GM19025 (cell line): Measurements from ENCODE around the gene HLA-DRA.

ENCODE experiments used
- ATAC-seq: cut with Tn5 transposase; IDR thresholded peaks from one replicate; pipeline ENCODE4 v1.9.1; 2021; ENCODE audit warnings: mild to moderate bottlenecking, low read depth, moderate library complexity; ENCODE audit not compliant: unreplicated experiment

The HLA-DRA gene

GRCh38 chr6:32439602-32440214 lies at the start of gene HLA-DRA:
Gene HLA-DRA (plus strand): TSS chr6:32439887. CDS start chr6:32439951, 64 bp downstream.
- ATAC-seq, result peak; percentile 51

DNA sequence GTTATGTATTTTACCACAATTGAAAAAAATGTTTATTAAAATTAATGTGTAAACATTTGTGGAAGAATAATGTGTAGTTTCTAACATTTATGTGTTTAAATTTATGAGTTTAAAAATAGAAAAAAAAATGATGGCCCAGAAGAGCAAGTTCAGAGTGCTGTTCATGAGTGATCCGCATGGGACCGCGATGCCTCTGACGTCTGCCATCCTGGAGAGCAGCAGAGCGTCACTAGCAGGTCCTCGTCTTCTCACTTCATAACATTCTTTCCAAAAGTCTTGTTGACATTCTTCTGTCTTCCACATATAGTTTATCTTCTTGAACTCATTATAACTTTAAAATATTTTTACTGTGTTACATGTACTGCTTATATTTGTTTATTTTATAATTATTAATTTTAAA lies 48.2 kb upstream of the HLA-DRA start:
- ATAC-seq, result no peak

- no peak for ATAC-seq
These were observed 45.8 kb upstream of the HLA-DRA start for GRCh38 chr6:32393665-32394420.

DNA sequence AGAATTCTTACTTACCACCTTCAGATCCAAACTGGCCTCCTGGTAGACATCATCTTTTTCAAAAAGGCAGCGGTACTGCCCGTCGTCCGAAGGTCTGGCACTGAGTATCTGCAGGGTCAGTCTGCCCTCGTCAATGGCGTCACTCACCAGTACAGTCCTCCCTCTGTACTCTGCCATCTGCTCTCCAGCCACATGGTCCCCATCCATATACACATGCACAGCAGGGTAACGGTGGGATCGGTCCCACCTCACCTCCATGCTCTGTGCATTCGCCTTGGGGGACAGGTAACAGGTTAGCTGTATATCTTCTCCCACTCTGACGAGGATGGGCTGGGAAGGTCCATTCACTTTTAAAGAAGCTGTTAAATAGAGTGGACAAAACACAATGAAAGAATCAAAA lies 43.7 kb upstream of the HLA-DRA start:
- no peak for ATAC-seq

- ATAC-seq, result peak; percentile 89
These were observed 42.3 kb upstream of the HLA-DRA start for GRCh38 chr6:32397252-32397920.

DNA sequence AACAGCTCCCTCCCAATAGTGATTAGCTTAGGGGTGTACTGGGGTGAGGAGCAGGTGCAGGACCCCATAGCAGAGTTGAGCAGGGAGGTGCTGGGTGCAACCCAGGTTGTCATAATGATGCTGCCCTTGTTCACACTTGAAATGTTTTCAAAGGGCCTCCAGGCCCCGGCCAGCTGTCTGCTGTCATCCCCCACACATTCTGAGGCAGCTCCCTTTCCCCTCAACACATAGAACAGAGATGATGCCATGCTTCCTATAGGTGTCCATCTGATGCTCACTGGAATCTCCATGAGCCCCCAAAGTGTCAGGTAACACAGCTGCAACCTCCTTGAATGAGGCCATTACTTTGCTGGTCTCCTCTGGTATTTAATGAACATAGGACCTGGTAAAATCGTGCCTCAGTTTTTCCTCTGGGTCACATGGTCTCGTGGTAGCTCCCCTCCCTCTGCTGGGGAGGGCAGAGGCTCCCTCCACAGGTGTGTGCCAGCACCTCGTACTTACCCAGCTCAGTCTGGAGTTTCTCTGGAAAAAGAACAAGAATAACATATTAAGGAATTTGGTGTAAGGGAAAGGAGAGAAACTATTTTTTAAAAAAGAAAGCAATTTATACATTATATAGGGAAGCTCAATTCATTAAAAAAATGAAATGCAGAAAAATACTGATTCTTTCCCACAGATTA lies 38.3 kb upstream of the HLA-DRA start:
- ATAC-seq, result no peak

DNA sequence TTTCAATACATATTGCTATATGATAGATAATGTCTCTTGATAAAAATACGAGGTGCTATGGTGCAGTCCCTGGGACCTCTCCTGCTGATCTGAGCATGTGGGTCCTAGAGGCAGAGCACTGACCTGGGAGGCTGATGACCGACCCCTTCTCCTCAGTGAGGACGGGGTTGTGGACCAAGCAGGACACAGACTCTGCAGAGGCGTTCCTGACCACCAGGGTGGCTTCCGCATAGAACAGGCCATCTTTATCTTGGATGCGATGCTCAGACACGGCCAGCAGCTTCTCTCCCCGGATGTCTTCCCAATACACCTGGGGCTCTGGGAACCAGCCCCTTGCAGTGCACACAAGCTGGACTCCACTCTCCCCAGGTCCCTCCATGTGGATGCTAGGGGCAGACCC lies 36.9 kb upstream of the HLA-DRA start:
- ATAC-seq, result no peak

DNA sequence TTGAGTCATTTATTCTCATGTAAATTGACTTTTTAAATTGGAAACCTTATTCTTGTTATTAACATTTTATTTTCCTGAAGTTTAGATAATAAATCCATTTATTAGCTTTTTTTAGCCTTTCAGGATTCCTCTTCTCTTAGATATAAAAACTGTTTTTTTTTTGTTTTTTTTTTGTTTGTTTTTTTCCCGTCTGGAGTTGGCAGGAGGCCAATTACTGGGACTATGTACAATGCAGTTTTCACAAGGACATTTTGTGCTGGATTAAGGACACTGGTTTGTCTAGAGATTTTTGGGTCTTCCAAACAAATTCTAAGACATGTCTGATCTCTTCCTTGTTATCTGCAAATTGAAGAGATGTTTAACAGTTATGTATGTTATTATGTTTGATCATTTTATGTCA lies 34.0 kb upstream of the HLA-DRA start:
- no peak for ATAC-seq

DNA sequence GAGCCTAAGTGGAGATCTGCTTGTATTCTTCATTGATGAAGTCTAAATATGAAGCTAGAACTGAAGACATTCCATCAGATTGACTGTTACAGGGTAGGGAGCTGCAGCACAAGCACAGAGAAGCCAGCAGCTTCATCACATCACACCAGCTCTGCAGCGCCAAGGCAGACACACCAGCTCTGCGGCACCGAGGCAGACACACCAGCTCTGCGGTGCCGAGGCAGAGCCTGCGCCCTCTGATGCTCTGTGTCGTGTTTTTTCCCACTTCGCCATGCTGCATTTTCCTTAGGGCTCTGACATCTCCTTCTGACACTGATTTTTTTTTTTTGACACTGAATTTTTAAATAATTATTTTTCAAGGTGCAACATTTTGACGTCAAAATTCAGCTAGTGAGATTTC lies 33.5 kb upstream of the HLA-DRA start:
- no peak for ATAC-seq

DNA sequence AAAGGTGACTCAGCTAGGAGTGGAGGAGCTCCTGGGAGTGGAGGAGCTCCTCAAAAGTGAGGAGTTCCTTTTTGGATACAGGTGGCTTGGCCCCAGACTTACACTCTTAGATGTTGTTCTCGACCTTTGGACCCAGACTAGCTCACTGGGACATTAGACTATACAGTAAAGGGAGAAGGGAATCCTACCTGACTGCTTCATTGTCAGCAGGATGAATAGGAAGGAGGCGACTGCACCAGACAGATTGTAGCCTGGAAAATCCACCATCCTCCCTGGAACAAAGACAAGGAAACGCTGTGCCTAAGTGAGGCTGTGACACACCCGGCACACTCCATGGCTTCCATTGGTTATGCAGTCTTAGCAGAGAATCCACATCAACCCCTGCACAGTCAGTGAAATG lies 32.8 kb upstream of the HLA-DRA start, which contains the start of gene BTNL2:
Gene BTNL2, minus strand, starts transcription at position 325 of the 400 bp plus-strand sequence. Its CDS starts 58 bp downstream, at position 267.
- no peak for ATAC-seq

DNA sequence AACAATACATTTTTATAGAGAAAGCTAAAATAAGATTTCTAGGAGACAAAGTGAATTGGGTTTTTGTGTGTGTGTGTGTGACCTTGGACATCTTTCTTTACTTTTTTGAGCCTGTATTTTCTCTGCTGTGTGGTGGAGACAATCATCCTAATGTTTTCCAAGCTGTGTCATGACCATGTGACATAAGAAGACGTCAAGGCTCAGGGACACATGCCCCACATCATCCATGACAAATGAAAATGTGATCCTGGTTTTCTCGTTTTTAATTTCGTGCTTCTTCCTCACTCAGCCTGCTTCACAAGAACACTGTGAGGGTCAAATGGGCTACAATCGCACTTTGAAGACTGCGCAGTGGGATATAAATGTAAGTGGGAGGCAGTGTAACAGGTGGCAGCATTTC lies 28.8 kb upstream of the HLA-DRA start:
- no peak for ATAC-seq

DNA sequence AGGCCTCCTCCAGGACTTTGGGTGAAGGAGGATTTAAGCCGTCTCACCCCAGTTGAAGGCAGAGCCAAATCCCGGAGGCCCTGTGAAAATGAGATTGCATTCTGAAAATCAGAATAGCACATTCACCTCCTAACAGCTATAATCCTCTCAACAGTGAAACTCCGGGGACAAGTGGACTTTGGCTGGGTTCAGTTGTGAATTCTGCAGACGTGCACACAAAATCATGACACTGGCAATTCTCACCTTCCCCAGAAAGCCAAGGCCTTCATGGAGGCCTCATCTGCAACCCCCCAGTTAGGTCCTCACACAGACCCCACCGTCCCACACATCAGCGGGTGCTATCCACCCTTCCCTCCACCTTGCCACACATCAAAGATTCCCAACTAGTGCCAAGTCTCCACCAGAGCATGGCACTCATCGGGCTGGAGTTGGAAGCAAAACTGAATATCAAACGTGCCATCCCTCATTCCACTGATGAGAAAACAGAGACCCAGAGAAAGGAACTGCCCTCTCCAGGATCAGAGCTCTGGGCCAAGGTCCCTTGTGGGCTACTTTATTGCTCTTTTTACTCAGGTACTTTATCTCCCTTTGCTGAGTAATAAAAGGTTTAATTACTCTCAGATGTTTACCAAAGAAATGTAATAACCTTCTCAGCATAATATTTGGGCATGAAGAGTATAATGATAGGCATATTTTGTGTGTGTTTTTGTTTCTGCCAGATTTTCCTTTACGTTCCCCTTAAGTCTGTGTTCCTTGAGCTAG lies 27.9 kb upstream of the HLA-DRA start:
- no peak for ATAC-seq

- ATAC-seq, result no peak
These were observed 26.1 kb upstream of the HLA-DRA start for GRCh38 chr6:32413427-32414047.

DNA sequence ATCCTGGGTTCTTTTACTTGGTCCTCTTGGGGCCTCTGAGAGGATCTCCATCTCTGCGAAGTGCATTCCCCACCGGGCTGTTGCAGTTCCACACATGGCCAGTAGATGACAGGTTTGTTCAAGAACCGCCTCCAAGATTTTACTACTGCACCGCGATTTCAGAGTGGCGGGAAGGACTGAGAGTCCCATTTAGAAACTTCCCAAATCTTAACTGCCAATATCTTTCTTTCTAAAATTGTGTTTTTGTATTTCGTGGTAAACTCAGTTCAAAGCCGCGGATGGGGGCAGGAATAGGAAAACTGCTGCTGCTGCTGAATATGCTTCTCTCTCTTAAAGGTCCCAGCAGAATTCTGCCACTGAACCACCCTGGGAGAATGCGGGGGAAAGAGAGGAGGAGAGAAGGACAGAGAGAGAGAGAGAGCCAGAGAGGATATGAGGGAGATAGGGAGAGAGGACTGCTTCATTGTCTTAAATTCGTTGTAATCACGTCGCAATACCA lies 24.1 kb upstream of the HLA-DRA start:
- ATAC-seq, result no peak

- ATAC-seq, result no peak
These were observed 23.7 kb upstream of the HLA-DRA start for GRCh38 chr6:32416036-32416435.

- no peak for ATAC-seq
These were observed 14.9 kb upstream of the HLA-DRA start for GRCh38 chr6:32424589-32425300.

GRCh38 chr6:32426338-32426737 lies 13.3 kb upstream of the HLA-DRA start:
- ATAC-seq, result no peak

DNA sequence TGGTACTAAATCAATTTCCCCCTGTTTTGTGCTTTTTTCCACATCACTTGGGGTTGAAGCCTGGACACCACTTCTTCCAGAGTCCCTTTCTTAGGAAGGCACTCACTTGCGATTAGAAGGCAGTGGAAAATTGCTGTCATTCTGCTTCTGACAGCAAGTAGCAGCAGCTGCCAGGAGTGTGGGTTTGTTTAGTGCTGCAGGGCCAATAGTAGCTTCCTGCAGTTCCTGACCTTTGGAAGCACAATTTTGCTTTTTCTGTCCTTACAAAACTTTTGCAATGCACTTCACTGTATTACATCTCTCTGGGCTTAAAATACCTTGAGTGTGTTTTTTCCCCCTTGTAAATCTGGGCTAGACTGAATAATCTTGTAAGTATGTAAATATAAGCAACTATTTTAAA lies 12.5 kb upstream of the HLA-DRA start:
- ATAC-seq, result no peak

- no peak for ATAC-seq
These were observed 11.7 kb upstream of the HLA-DRA start for GRCh38 chr6:32427934-32428474.
